IPS-18a (cell line): ENCODE results near the gene RAB11A.
"Not testable (repeated sequence)": the region's sequence is repeated elsewhere in the genome, so short reads cannot be mapped to it uniquely, and the experiment has no call there.

ENCODE experiments used
- H3K27ac ChIP-seq: one replicate; pipeline ENCODE4 v1.5.1; 2013; ENCODE audit warnings: low read length
- H3K27me3 ChIP-seq: one replicate; pipeline ENCODE4 v1.6.1; 2013; ENCODE audit warnings: mild to moderate bottlenecking, low read length; ENCODE audit not compliant: control insufficient read depth, insufficient read depth
- H3K36me3 ChIP-seq: one replicate; pipeline ENCODE4 v1.6.1; 2013; ENCODE audit warnings: low read depth, low read length; ENCODE audit not compliant: control insufficient read depth
- H3K4me1 ChIP-seq: one replicate; pipeline ENCODE4 v1.6.1; 2013; ENCODE audit warnings: low read depth, low read length; ENCODE audit not compliant: control insufficient read depth
- H3K4me3 ChIP-seq: one replicate; pipeline ENCODE4 v1.5.1; 2013; ENCODE audit warnings: low read length
- H3K9ac ChIP-seq: one replicate; pipeline ENCODE4 v1.6.1; 2013; ENCODE audit warnings: mild to moderate bottlenecking, low read length, moderate library complexity
- H3K9me3 ChIP-seq: one replicate; pipeline ENCODE4 v1.6.1; 2013; ENCODE audit warnings: low read depth, low read length; ENCODE audit not compliant: control insufficient read depth

RAB11A gene

GRCh38 chr15:65851981-65852380 is 17.3 kb upstream of the RAB11A start:
- Histone ChIP-seq H3K9ac (no peak overlapping the region), H3K27ac (no peak overlapping the region)

GRCh38 chr15:65856821-65857455 is 12.4 kb upstream of the RAB11A start:
- Histone ChIP-seq H3K36me3 (no peaks in the 10 kb centered on the region), H3K27me3 (no peaks in the 10 kb centered on the region), H3K9ac (no peak overlapping the region), H3K9me3 (no peaks in the 10 kb centered on the region), H3K27ac (no peak overlapping the region), H3K4me3 (no peak overlapping the region), H3K4me1 (no peaks in the 10 kb centered on the region)

More at GRCh38 chr15:65851981-65852380, 17.3 kb upstream of the RAB11A start:
- Histone ChIP-seq H3K4me1 (no peaks in the 10 kb centered on the region), H3K9me3 (no peaks in the 10 kb centered on the region), H3K36me3 (no peaks in the 10 kb centered on the region), H3K4me3 (no peak overlapping the region), H3K27me3 (no peaks in the 10 kb centered on the region)

GRCh38 chr15:65857718-65858402 is 11.4 kb upstream of the RAB11A start:
- Histone ChIP-seq H3K27ac (no peak overlapping the region), H3K4me1 (no peaks in the 10 kb centered on the region), H3K9me3 (no peaks in the 10 kb centered on the region), H3K36me3 (no peaks in the 10 kb centered on the region), H3K27me3 (no peaks in the 10 kb centered on the region), H3K9ac (no peak overlapping the region), H3K4me3 (no peak overlapping the region)

- H3K9ac ChIP-seq = no peak overlapping the region
- H3K27ac ChIP-seq = no peak overlapping the region
- no peaks in the 10 kb centered on the region for H3K27me3 ChIP-seq
- no peaks in the 10 kb centered on the region for H3K36me3 ChIP-seq
- no peaks in the 10 kb centered on the region for H3K9me3 ChIP-seq
- no peak overlapping the region for H3K4me3 ChIP-seq
- no peaks in the 10 kb centered on the region for H3K4me1 ChIP-seq
Observed at GRCh38 chr15:65862682-65863081, 6.6 kb upstream of the RAB11A start.

- H3K4me1 ChIP-seq = no peaks in the 10 kb centered on the region
- no peak overlapping the region for H3K27ac ChIP-seq
- no peaks in the 10 kb centered on the region for H3K36me3 ChIP-seq
- no peak overlapping the region for H3K4me3 ChIP-seq
- H3K9ac ChIP-seq = no peak overlapping the region
- H3K27me3 ChIP-seq = no peaks in the 10 kb centered on the region
- H3K9me3 ChIP-seq = no peaks in the 10 kb centered on the region
Observed at GRCh38 chr15:65863106-65863505, 6.2 kb upstream of the RAB11A start.

- H3K9me3 ChIP-seq = no peaks in the 10 kb centered on the region
- H3K9ac ChIP-seq = no peak overlapping the region
- peaks cover 18% of the 10 kb centered on the region for H3K4me1 ChIP-seq
- no peaks in the 10 kb centered on the region for H3K27me3 ChIP-seq
- H3K27ac ChIP-seq = no peak overlapping the region
- no peak overlapping the region for H3K4me3 ChIP-seq
- no peaks in the 10 kb centered on the region for H3K36me3 ChIP-seq
Observed at GRCh38 chr15:65867244-65867643, 2.0 kb upstream of the RAB11A start.

GRCh38 chr15:65867933-65868332 is 1.4 kb upstream of the RAB11A start:
- not testable (repeated sequence) for H3K4me3 ChIP-seq, H3K9ac ChIP-seq, H3K27ac ChIP-seq, H3K27me3 ChIP-seq, H3K36me3 ChIP-seq, H3K9me3 ChIP-seq
- peaks cover 18% of the 10 kb centered on the region for H3K4me1 ChIP-seq

- H3K9me3 ChIP-seq = no peaks in the 10 kb centered on the region
- no peaks in the 10 kb centered on the region for H3K27me3 ChIP-seq
- peak overlapping the region; percentile 99 for H3K4me3 ChIP-seq
- H3K36me3 ChIP-seq = no peaks in the 10 kb centered on the region
- peak overlapping the region; percentile 93 for H3K9ac ChIP-seq
- H3K27ac ChIP-seq = no peak overlapping the region
- peaks cover 18% of the 10 kb centered on the region for H3K4me1 ChIP-seq
Observed at GRCh38 chr15:65868546-65869125, 655 bp upstream of the RAB11A start.

- no peaks in the 10 kb centered on the region for H3K9me3 ChIP-seq
- H3K27ac ChIP-seq = peak overlapping the region; percentile 58
- H3K9ac ChIP-seq = peak overlapping the region; percentile 93
- peaks cover 8% of the 10 kb centered on the region for H3K36me3 ChIP-seq
- H3K4me1 ChIP-seq = peaks cover 18% of the 10 kb centered on the region
- H3K27me3 ChIP-seq = no peaks in the 10 kb centered on the region
- H3K4me3 ChIP-seq = peak overlapping the region; percentile 99
Observed at GRCh38 chr15:65869954-65870871, 922 bp downstream of the RAB11A start.

- peaks cover 18% of the 10 kb centered on the region for H3K4me1 ChIP-seq
- H3K36me3 ChIP-seq = peaks cover 16% of the 10 kb centered on the region
- H3K27me3 ChIP-seq = no peaks in the 10 kb centered on the region
- peak overlapping the region; percentile 93 for H3K9ac ChIP-seq
- no peak overlapping the region for H3K27ac ChIP-seq
- peak overlapping the region; percentile 99 for H3K4me3 ChIP-seq
- no peaks in the 10 kb centered on the region for H3K9me3 ChIP-seq
Observed at GRCh38 chr15:65870889-65871533, 1.7 kb downstream of the RAB11A start.

- H3K27me3 ChIP-seq, H3K9ac ChIP-seq, H3K27ac ChIP-seq, H3K9me3 ChIP-seq: not testable (repeated sequence)
- Histone ChIP-seq H3K4me1 (peaks cover 18% of the 10 kb centered on the region), H3K4me3 (peak overlapping the region; percentile 13), H3K36me3 (peaks cover 16% of the 10 kb centered on the region)
Observed at GRCh38 chr15:65871886-65872285, 2.6 kb downstream of the RAB11A start.
